H1 (cell line): ENCODE measurements around the gene SPAG16. TPM values are rescaled to one million over a fixed set of nuclear protein-coding genes. Genes with fewer than 3 reads are reported as not detected.

Experiments used
- CTCF ChIA-PET: fragments of 300-600 bp; sonication (Branson Sonifier 250); formaldehyde crosslinking; loops from one replicate; lab custom pipeline; 2021; ENCODE audit not compliant: partially characterized antibody; lab: Charles Lee
- POLR2A ChIA-PET: fragments of 300-600 bp; sonication (Branson Sonifier 250); formaldehyde crosslinking; loops from one replicate; lab custom pipeline; 2021; ENCODE audit warnings: inconsistent platforms; ENCODE audit not compliant: partially characterized antibody; lab: Charles Lee
- DNase-seq, 2 experiments: peaks; one replicate each; pipeline versions ENCODE4 v3.0.0 to v3.0.0-alpha.2; 2010 to 2022; ENCODE audit warnings: low spot score in 2 of 2, low read depth in 1 of 2, mixed read lengths in 1 of 2
- FAIRE-seq: peaks from 2 replicates; lab custom pipeline; 2011; peaks lifted over from hg19 to GRCh38; lab: Jason Lieb, UNC
- H2AFZ ChIP-seq: 2 replicates; pipeline ENCODE4 v1.8.1; 2012; ENCODE audit warnings: low read length, inconsistent platforms
- H2AK5ac ChIP-seq: 2 replicates; pipeline ENCODE4 v1.6.1; 2013; ENCODE audit warnings: low read depth, low read length
- H2BK120ac ChIP-seq: replicated peaks from 2 replicates; pipeline ENCODE3; 2013; ENCODE audit warnings: low read depth, low read length, inconsistent platforms
- H2BK12ac ChIP-seq: 2 replicates; pipeline ENCODE4 v1.6.1; 2013; ENCODE audit warnings: low read depth, low read length
- H2BK15ac ChIP-seq: 2 replicates; pipeline ENCODE4 v1.6.1; 2013; ENCODE audit warnings: low read length
- H2BK20ac ChIP-seq: 2 replicates; pipeline ENCODE4 v1.6.1; 2013; ENCODE audit warnings: low read length
- H2BK5ac ChIP-seq: 2 replicates; pipeline ENCODE4 v1.6.1; 2013; ENCODE audit warnings: low read depth, low read length
- H3K14ac ChIP-seq: 2 replicates; pipeline ENCODE4 v1.6.1; 2013; ENCODE audit warnings: inconsistent platforms; ENCODE audit not compliant: insufficient read length
- H3K18ac ChIP-seq: 2 replicates; pipeline ENCODE4 v1.6.1; 2013; ENCODE audit warnings: low read length; ENCODE audit errors: extremely low read depth
- H3K23ac ChIP-seq: 2 replicates; pipeline ENCODE4 v1.6.1; 2013; ENCODE audit warnings: inconsistent platforms; ENCODE audit not compliant: insufficient read length
- H3K23me2 ChIP-seq: 2 replicates; pipeline ENCODE4 v1.6.1; 2013; ENCODE audit warnings: low read depth, low read length
- H3K27ac ChIP-seq: 2 replicates; pipeline ENCODE4 v1.6.1; 2011; ENCODE audit warnings: low read depth, low read length, inconsistent platforms
- H3K27me3 ChIP-seq, 4 experiments: replicated peaks in 1 of 4; 1 replicate in 1 of 4; 2 replicates in 3 of 4; pipeline versions ENCODE4 v1.6.1 to v1.8.1; 2011 to 2013; ENCODE audit warnings: low read length in 3 of 4, mild to moderate bottlenecking in 3 of 4, inconsistent platforms in 2 of 4, mixed read lengths in 2 of 4, moderate library complexity in 1 of 4; ENCODE audit not compliant: control insufficient read depth in 3 of 4, insufficient read depth in 3 of 4; ENCODE audit errors: extremely low read depth in 1 of 4
- H3K36me3 ChIP-seq, 4 experiments: 2 replicates each; pipeline versions ENCODE4 v1.6.1 to v1.8.1; 2011 to 2013; ENCODE audit warnings: mild to moderate bottlenecking in 4 of 4, low read length in 3 of 4, moderate library complexity in 2 of 4, control low read depth in 1 of 4, inconsistent platforms in 1 of 4; ENCODE audit not compliant: insufficient read depth in 4 of 4, control insufficient read depth in 2 of 4
- H3K4ac ChIP-seq: replicated peaks from 2 replicates; pipeline ENCODE3; 2013; ENCODE audit warnings: low read length, low read depth, mixed read lengths, inconsistent platforms; ENCODE audit not compliant: insufficient read length
- H3K4me1 ChIP-seq, 4 experiments: replicated peaks in 1 of 4; 1 replicate in 1 of 4; 2 replicates in 3 of 4; pipeline versions ENCODE4 v1.6.1 to v1.8.1; 2011 to 2013; ENCODE audit warnings: low read length in 3 of 4, inconsistent platforms in 2 of 4, mixed read lengths in 1 of 4; ENCODE audit not compliant: insufficient read depth in 4 of 4, control insufficient read depth in 3 of 4
- H3K4me2 ChIP-seq, 2 experiments: 2 replicates each; pipeline versions ENCODE4 v1.6.1 to v1.8.1; 2011 to 2013; ENCODE audit warnings: low read depth in 2 of 2, low read length in 2 of 2, control low read depth in 1 of 2, inconsistent platforms in 1 of 2, mild to moderate bottlenecking in 1 of 2; ENCODE audit not compliant: insufficient read depth in 1 of 2
- H3K4me3 ChIP-seq, 4 experiments: fragments of 200-600, 300-600 bp in 1 of 4; sonication (generic), shearing (Covaris generic), sonication (Bioruptor Twin) in 1 of 4; 2 replicates each; pipeline versions ENCODE4 v1.5.1 to v1.8.1; 2011 to 2016; ENCODE audit warnings: low read length in 4 of 4, low read depth in 3 of 4, control low read depth in 2 of 4, inconsistent platforms in 2 of 4, mild to moderate bottlenecking in 2 of 4, mixed read lengths in 1 of 4, moderate library complexity in 1 of 4; ENCODE audit not compliant: insufficient read depth in 2 of 4; ENCODE audit errors: extremely low read depth in 1 of 4
- H3K56ac ChIP-seq: replicated peaks from 2 replicates; pipeline ENCODE3; 2013; ENCODE audit warnings: low read depth, mild to moderate bottlenecking, mixed read lengths, low read length, inconsistent platforms; ENCODE audit not compliant: insufficient read length
- H3K79me1 ChIP-seq: 2 replicates; pipeline ENCODE4 v1.6.1; 2013; ENCODE audit warnings: low read depth, low read length, control low read depth
- H3K79me2 ChIP-seq, 2 experiments: 2 replicates each; pipeline versions ENCODE4 v1.6.1 to v1.8.1; 2012 to 2013; ENCODE audit warnings: low read length in 2 of 2, mild to moderate bottlenecking in 2 of 2, inconsistent platforms in 1 of 2; ENCODE audit not compliant: insufficient read depth in 2 of 2, control insufficient read depth in 1 of 2
- H3K9ac ChIP-seq, 4 experiments: replicated peaks in 1 of 4; 1 replicate in 1 of 4; 2 replicates in 3 of 4; pipeline versions ENCODE4 v1.6.1 to v1.8.1; 2011 to 2013; ENCODE audit warnings: low read depth in 3 of 4, low read length in 3 of 4, control low read depth in 2 of 4, mild to moderate bottlenecking in 2 of 4, moderate library complexity in 2 of 4, inconsistent platforms in 1 of 4; ENCODE audit errors: extremely low read depth in 1 of 4
- H3K9me3 ChIP-seq, 2 experiments: 2 replicates each; pipeline versions ENCODE4 v1.6.1 to v1.8.1; 2012 to 2013; ENCODE audit warnings: mild to moderate bottlenecking in 2 of 2, moderate library complexity in 2 of 2, control low read depth in 1 of 2, inconsistent platforms in 1 of 2, low read depth in 1 of 2, low read length in 1 of 2, mixed read lengths in 1 of 2; ENCODE audit not compliant: insufficient read depth in 2 of 2
- H4K20me1 ChIP-seq, 2 experiments: replicated peaks in 1 of 2; 2 replicates each; pipeline versions ENCODE3 to v1.8.1; 2011 to 2013; ENCODE audit warnings: inconsistent platforms in 2 of 2, low read length in 2 of 2, mild to moderate bottlenecking in 1 of 2; ENCODE audit not compliant: insufficient read depth in 2 of 2, control insufficient read depth in 1 of 2
- H4K5ac ChIP-seq: 2 replicates; pipeline ENCODE4 v1.6.1; 2013; ENCODE audit warnings: low read length, low read depth, mixed read lengths, inconsistent platforms; ENCODE audit not compliant: insufficient read length
- H4K8ac ChIP-seq: 2 replicates; pipeline ENCODE4 v1.8.0; 2013; ENCODE audit warnings: mild to moderate bottlenecking, moderate library complexity, low read length, inconsistent platforms; ENCODE audit not compliant: insufficient read depth; ENCODE audit errors: extremely low read depth
- H4K91ac ChIP-seq: replicated peaks from 2 replicates; pipeline ENCODE3; 2013; ENCODE audit warnings: low read length, mixed read lengths, inconsistent platforms; ENCODE audit not compliant: insufficient read length
- BCL11A ChIP-seq, 2 experiments: IDR thresholded peaks; one replicate each; pipeline ENCODE4 v1.6.1; 2011; ENCODE audit warnings: low read depth in 2 of 2, low read length in 2 of 2, mild to moderate bottlenecking in 2 of 2
- CHD1 ChIP-seq: IDR thresholded peaks from 2 replicates; pipeline ENCODE4 v1.6.1; 2012; ENCODE audit warnings: low read depth, low read length, improper control_type of control experiment
- E2F6 ChIP-seq: IDR thresholded peaks from 2 replicates; pipeline ENCODE4 v1.6.1; 2012; ENCODE audit warnings: inconsistent platforms
- EZH2 ChIP-seq: fragments of 200-600 bp; sonication (generic); IDR thresholded peaks from 2 replicates; pipeline ENCODE4 v1.7.1; 2012; ENCODE audit warnings: low read depth, mild to moderate bottlenecking, moderate library complexity, low read length, inconsistent platforms; ENCODE audit not compliant: severe bottlenecking
- JUN ChIP-seq: IDR thresholded peaks from 2 replicates; pipeline ENCODE4 v1.6.1; 2011; ENCODE audit warnings: low read depth, mild to moderate bottlenecking, improper control_type of control experiment, low read length
- NRF1 ChIP-seq: IDR thresholded peaks from 2 replicates; pipeline ENCODE4 v1.6.1; 2011; ENCODE audit warnings: mild to moderate bottlenecking, low read depth, low read length, improper control_type of control experiment
- PHF8 ChIP-seq: fragments of 200-600 bp; sonication (generic); conservative IDR thresholded peaks from 2 replicates; pipeline ENCODE4 v1.7.1; 2012; ENCODE audit warnings: low read depth, mild to moderate bottlenecking, inconsistent platforms, low read length, moderate library complexity
- TCF12 ChIP-seq: IDR thresholded peaks from 2 replicates; pipeline ENCODE4 v1.6.1; 2011; ENCODE audit warnings: low read depth, mild to moderate bottlenecking, low read length
- WGBS, 2 experiments: shearing (Covaris generic) in 1 of 2; methylation state at CpG; one replicate each; pipeline versions ENCODE4 v1.1.6 to v1.1.7; 2013 to 2015; ENCODE audit warnings: low lambda C conversion rate in 2 of 2, mixed read lengths in 2 of 2, inconsistent platforms in 1 of 2, low coverage in 1 of 2, missing lambda C conversion rate in 1 of 2; ENCODE audit not compliant: insufficient replicate concordance in 2 of 2, insufficient coverage in 1 of 2, insufficient read length in 1 of 2; ENCODE audit errors: extremely low coverage in 1 of 2, missing lambda C conversion rate in 1 of 2; 5-methylcytosine and 5-hydroxymethylcytosine counted together
- polyA plus RNA-seq, 7 experiments: library from polyadenylated mRNA; depleted of rRNA in 3 of 7; stranded (reverse) in 5 of 7; unstranded in 2 of 7; fragments of >200 nt in 5 of 7; fragments of 200-250 nt in 2 of 7; gene quantifications; 1 replicate in 5 of 7; 2 replicates in 1 of 7; 4 replicates in 1 of 7; pipeline versions ENCODE4 v1.2.1 to v1.2.3, GENCODE V29; 2011 to 2013; ENCODE audit warnings: missing spikeins in 2 of 7, mixed read lengths in 2 of 7
- total RNA-seq: library from RNA; stranded (reverse); fragmentation: NEBNext Ultra II Directional; extraction: Animal tissue kit (Norgen Biotek cat#: 25700); gene quantifications from 2 replicates; pipeline ENCODE4 v1.2.1, GENCODE V29; 2021
- TF ChIP-seq, protein P1 (sequence below), 3 experiments: IDR thresholded peaks; 1 replicate in 2 of 3; 2 replicates in 1 of 3; pipeline versions ENCODE4 v1.5.1 to v1.6.1; 2011; ENCODE audit warnings: low read length in 3 of 3, mild to moderate bottlenecking in 3 of 3, inconsistent platforms in 2 of 3, low read depth in 1 of 3, moderate library complexity in 1 of 3; ENCODE audit not compliant: insufficient read depth in 1 of 3; ENCODE audit errors: control extremely low read depth in 1 of 3

Gene SPAG16
- total and polyA plus RNA-seq, 2 of the 8 experiments (the other 6 are each of a cell fraction or from before 2014, with no cell fraction given): 6.0 to 14.9 TPM

GRCh38 chr2:213253162-213253561 lies 31.1 kb upstream of the SPAG16 start:
- H3K79me1 ChIP-seq: no peaks in the 10 kb centered on the region
- CTCF ChIA-PET: interaction anchor here (0.6 kb wide), 1 partner anchor 290 kb away, joined by 3 read pairs; no protein-coding TSS in a partner anchor
- TF ChIP-seq TCF12 (no peak), EZH2 (no peak), CHD1 (no peak), BCL11A (IDR thresholded peaks at IDR 0.05; ENCODE audit: low read depth in 2 of 2, low read length in 2 of 2) (no peak), NRF1 (no peak), E2F6 (no peak), JUN (no peak), PHF8 (no peak)
- TF ChIP-seq, protein P1, sequence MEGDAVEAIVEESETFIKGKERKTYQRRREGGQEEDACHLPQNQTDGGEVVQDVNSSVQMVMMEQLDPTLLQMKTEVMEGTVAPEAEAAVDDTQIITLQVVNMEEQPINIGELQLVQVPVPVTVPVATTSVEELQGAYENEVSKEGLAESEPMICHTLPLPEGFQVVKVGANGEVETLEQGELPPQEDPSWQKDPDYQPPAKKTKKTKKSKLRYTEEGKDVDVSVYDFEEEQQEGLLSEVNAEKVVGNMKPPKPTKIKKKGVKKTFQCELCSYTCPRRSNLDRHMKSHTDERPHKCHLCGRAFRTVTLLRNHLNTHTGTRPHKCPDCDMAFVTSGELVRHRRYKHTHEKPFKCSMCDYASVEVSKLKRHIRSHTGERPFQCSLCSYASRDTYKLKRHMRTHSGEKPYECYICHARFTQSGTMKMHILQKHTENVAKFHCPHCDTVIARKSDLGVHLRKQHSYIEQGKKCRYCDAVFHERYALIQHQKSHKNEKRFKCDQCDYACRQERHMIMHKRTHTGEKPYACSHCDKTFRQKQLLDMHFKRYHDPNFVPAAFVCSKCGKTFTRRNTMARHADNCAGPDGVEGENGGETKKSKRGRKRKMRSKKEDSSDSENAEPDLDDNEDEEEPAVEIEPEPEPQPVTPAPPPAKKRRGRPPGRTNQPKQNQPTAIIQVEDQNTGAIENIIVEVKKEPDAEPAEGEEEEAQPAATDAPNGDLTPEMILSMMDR (IDR thresholded peaks at IDR 0.05; ENCODE audit: control extremely low read depth in 1 of 3, insufficient read depth in 1 of 3, low read depth in 1 of 3, low read length in 3 of 3): no peak

More at GRCh38 chr2:213253162-213253561, 31.1 kb upstream of the SPAG16 start:
- H4K91ac ChIP-seq: no peak overlapping the region
- H2BK20ac ChIP-seq: no peak overlapping the region
- no peaks in the 10 kb centered on the region for H3K23me2 ChIP-seq
- no peak overlapping the region for H2BK15ac ChIP-seq
- H3K4me3 ChIP-seq: no peak overlapping the region
- no peak overlapping the region for H3K18ac ChIP-seq
- H2BK12ac ChIP-seq: no peak overlapping the region; the same call in 1 of the 2 replicates
- no peaks in the 10 kb centered on the region for H3K27me3 ChIP-seq
- no peak overlapping the region for H2AK5ac ChIP-seq
- FAIRE-seq: no peak
- H3K4me1 ChIP-seq: no peaks in the 10 kb centered on the region; a peak in 1 of 7 replicates
- no peak overlapping the region for H4K8ac ChIP-seq
- H2AFZ ChIP-seq: no peak overlapping the region
- no peak overlapping the region for H3K56ac ChIP-seq
- H3K9me3 ChIP-seq: no peaks in the 10 kb centered on the region
- POLR2A ChIA-PET: no interaction called here
- H4K5ac ChIP-seq: no peak overlapping the region
- no peak overlapping the region for H3K27ac ChIP-seq
- DNase-seq: no peak
- no peak overlapping the region for H3K23ac ChIP-seq
- WGBS, 2 experiments: 88% methylated on average over 4 of the region's 4 CpGs; no CpG with 5 or more reads in 1 of the 2 experiments
- no peak overlapping the region for H3K4ac ChIP-seq
- H3K4me2 ChIP-seq: no peak overlapping the region
- H3K14ac ChIP-seq: no peak overlapping the region
- no peak overlapping the region for H3K9ac ChIP-seq
- H3K36me3 ChIP-seq: no peaks in the 10 kb centered on the region
- no peaks in the 10 kb centered on the region for H4K20me1 ChIP-seq
- H3K79me2 ChIP-seq: no peaks in the 10 kb centered on the region
- H2BK5ac ChIP-seq: no peak overlapping the region
- H2BK120ac ChIP-seq: no peak overlapping the region
